Left lung (tissue), 10 donors: ENCODE data around the gene PLEKHG2. TPM values are rescaled to one million over a fixed set of nuclear protein-coding genes. Genes with fewer than 3 reads are reported as not detected.

Experiments
- ATAC-seq: fragments of 200-7000 bp; cut with Tn5 transposase; one replicate; pipeline ENCODE4 v1.9.1; 2020; ENCODE audit warnings: moderate library complexity
- DNase-seq, 4 donors: peaks; one replicate each; pipeline ENCODE4 v3.0.0-alpha.2; 2013 to 2020
- H3K27ac ChIP-seq, 2 donors: fragments of 200-600 bp; sonication (generic) in 1 of 2; one replicate each; pipeline versions ENCODE4 v1.5.0 to v1.8.0; 2020 to 2021
- H3K27me3 ChIP-seq, 2 donors: fragments of 200-600 bp; sonication (generic) in 1 of 2; one replicate each; pipeline versions ENCODE4 v1.5.0 to v1.8.0; 2020 to 2021
- H3K36me3 ChIP-seq, 2 donors: fragments of 200-600 bp; sonication (generic) in 1 of 2; one replicate each; pipeline versions ENCODE4 v1.5.0 to v1.8.0; 2020 to 2021
- H3K4me1 ChIP-seq, 2 donors: fragments of 200-600 bp; one replicate each; pipeline ENCODE4 v1.8.0; 2021
- H3K4me3 ChIP-seq, 2 donors: fragments of 200-600 bp; sonication (generic) in 1 of 2; one replicate each; pipeline versions ENCODE4 v1.5.0 to v1.8.0; 2020 to 2021; ENCODE audit warnings: mild to moderate bottlenecking in 1 of 2
- H3K9me3 ChIP-seq, 2 donors: fragments of 200-600 bp; sonication (generic) in 1 of 2; one replicate each; pipeline versions ENCODE4 v1.5.0 to v1.8.0; 2020 to 2021
- intact Hi-C, 2 donors: fragments of 100-400 bp; cut with DNase I; formaldehyde crosslinking; loops; one replicate each; pipeline versions ENCODE4 v1.11.2 to v1.14.2; 2022
- polyA plus RNA-seq, 6 donors: library from polyadenylated mRNA; unstranded; fragments of 120-200 nt; gene quantifications; one replicate each; pipeline ENCODE4 v1.2.1, GENCODE V29; 2013; ENCODE audit not compliant: insufficient read length in 6 of 6
- total RNA-seq, 2 donors: library from RNA; stranded (reverse); fragmentation: NEBNext Ultra II Directional; extraction: Animal tissue kit (Norgen Biotek cat#: 25700); gene quantifications; one replicate each; pipeline ENCODE4 v1.2.1, GENCODE V29; 2021
- TF ChIP-seq, protein P1 (sequence below), 2 donors: fragments of 200-600 bp; sonication (generic) in 1 of 2; IDR thresholded peaks; one replicate each; pipeline versions ENCODE4 v1.5.0 to v1.8.0; 2021; ENCODE audit warnings: antibody characterized with exemption in 2 of 2
- donor health status: DM: no; HTN: yes; CAD: no.
- donor health status: DM: no; HTN: no; CAD: no.

Gene PLEKHG2
- total and polyA plus RNA-seq, 8 donors, result 39.5 to 118 (median 91.3) TPM

DNA sequence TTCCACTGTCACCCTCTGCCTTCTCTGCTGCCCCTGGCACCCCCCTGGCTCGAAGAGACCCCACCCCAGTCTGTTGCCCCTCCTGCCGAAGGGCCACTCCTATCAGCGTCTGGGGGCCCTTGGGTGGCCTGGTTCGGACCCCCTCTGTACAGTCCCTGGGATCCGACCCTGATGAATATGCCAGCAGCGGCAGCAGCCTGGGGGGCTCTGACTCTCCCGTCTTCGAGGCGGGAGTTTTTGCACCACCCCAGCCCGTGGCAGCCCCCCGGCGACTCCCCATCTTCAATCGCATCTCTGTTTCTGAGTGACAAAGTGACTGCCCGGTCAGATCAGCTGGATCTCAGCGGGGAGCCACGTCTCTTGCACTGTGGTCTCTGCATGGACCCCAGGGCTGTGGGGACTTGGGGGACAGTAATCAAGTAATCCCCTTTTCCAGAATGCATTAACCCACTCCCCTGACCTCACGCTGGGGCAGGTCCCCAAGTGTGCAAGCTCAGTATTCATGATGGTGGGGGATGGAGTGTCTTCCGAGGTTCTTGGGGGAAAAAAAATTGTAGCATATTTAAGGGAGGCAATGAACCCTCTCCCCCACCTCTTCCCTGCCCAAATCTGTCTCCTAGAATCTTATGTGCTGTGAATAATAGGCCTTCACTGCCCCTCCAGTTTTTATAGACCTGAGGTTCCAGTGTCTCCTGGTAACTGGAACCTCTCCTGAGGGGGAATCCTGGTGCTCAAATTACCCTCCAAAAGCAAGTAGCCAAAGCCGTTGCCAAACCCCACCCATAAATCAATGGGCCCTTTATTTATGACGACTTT is 3.9 kb upstream of the PLEKHG2 start:
- H3K27me3 ChIP-seq, result peaks cover 0 to 11% of the 10 kb centered on the region in 2 donors
- peaks cover 9 to 21% of the 10 kb centered on the region in 2 donors for H3K36me3 ChIP-seq
- peak overlapping the region; percentile 99 to 100 for H3K4me3 ChIP-seq
- DNase-seq, result peak in 1 of 4 donors; percentile 52
- peak overlapping the region; percentile 98 to 100 for H3K27ac ChIP-seq
- TF ChIP-seq, protein P1, sequence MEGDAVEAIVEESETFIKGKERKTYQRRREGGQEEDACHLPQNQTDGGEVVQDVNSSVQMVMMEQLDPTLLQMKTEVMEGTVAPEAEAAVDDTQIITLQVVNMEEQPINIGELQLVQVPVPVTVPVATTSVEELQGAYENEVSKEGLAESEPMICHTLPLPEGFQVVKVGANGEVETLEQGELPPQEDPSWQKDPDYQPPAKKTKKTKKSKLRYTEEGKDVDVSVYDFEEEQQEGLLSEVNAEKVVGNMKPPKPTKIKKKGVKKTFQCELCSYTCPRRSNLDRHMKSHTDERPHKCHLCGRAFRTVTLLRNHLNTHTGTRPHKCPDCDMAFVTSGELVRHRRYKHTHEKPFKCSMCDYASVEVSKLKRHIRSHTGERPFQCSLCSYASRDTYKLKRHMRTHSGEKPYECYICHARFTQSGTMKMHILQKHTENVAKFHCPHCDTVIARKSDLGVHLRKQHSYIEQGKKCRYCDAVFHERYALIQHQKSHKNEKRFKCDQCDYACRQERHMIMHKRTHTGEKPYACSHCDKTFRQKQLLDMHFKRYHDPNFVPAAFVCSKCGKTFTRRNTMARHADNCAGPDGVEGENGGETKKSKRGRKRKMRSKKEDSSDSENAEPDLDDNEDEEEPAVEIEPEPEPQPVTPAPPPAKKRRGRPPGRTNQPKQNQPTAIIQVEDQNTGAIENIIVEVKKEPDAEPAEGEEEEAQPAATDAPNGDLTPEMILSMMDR (IDR thresholded peaks at IDR 0.05), result no peak
- peaks cover 11 to 60% of the 10 kb centered on the region in 2 donors for H3K4me1 ChIP-seq
- ATAC-seq, result no peak
- intact Hi-C loops, result no loop called here
- no peaks in the 10 kb centered on the region for H3K9me3 ChIP-seq

DNA sequence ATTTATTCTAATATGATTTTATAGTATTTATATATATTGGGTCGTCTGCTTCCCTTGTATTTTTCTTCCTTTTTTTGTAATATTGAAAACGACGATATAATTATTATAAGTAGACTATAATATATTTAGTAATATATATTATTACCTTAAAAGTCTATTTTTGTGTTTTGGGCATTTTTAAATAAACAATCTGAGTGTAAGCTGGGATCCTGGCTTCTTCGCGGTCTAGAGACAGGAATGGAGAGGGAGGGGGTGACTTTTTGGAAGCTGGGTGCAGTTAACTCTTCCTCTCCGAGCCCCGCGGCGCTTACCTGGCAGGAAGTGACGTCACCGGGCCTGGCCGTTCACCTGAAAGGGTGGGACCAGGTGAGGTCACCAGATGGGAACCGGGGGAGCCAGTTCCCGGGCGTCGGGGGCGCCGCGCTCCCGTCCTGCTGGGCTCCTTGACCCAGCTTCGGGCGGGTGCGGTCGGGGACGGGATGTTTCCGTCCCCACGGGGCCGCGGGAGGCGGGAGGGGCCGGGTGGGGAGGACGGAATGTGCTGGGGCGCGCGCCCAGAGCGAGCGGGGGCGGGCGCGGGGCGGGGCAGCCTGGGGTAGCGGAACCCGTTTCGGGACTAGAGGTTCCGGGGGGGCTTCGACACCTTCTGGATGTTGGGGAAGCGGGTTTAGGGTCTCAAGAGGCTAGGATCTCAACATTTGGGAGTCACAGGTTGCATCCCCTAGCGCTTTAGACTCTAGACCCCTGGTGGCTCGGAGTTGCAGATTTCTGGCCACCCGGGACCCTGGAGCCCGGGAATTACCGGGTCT is 3.1 kb upstream of the PLEKHG2 start:
- intact Hi-C loops, result no loop called here
- peak in 3 of 4 donors; percentile 91 to 98 (median 95) for DNase-seq
- Histone ChIP-seq H3K4me3 (peak overlapping the region; percentile 99 to 100), H3K9me3 (no peaks in the 10 kb centered on the region), H3K27me3 (peaks cover 0 to 12% of the 10 kb centered on the region in 2 donors), H3K4me1 (peaks cover 11 to 62% of the 10 kb centered on the region in 2 donors), H3K27ac (peak overlapping the region; percentile 98 to 100), H3K36me3 (peaks cover 9 to 21% of the 10 kb centered on the region in 2 donors)
- TF ChIP-seq, protein P1 (IDR thresholded peaks at IDR 0.05), result no peak
- peak; percentile 26 for ATAC-seq

DNA sequence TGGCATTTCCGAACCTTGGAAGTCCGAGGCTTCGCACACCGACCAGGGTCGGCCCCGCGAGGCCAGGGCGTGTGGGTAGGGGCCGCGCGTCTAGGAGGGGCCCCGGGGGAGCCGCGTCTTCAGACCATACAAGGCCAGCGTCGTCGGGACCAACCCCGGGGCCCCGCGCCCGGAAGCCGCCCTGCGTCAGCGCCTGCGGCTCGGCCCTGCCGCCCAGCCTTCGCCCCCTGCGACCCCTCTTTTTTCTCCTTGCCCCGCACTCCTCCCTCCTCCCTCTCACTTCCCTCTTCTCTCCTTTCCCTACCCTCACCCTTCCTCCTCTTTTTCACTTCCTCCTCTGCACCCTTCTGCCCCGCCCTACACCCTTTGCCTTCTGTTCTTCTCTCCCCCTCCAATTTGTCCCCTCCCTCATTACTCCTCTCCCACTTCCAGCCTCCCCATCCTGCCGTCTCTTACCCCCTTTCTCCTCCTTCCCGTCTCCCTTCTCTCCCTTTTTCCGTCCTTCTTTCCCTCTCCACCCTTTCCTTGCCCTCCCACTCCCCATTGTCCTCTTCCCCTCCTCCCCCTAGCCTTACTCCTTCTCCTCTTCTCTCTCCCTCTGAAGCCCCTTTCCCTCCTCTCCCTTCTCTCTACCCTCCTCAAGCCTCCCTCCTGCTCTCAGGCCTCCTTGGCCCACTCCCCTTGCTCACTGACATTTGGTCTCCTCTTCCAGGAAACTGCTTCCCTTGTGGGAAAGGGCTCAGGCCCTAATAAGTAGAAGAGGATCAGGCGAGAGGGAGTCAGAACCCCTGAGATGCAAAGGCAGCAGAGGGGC is 2.2 kb upstream of the PLEKHG2 start:
- H3K9me3 ChIP-seq, result no peaks in the 10 kb centered on the region
- peak; percentile 6 for ATAC-seq
- intact Hi-C loops, result no loop called here
- TF ChIP-seq, protein P1 (IDR thresholded peaks at IDR 0.05), result no peak
- H3K27me3 ChIP-seq, result peaks cover 0 to 12% of the 10 kb centered on the region in 2 donors
- H3K27ac ChIP-seq, result peak overlapping the region; percentile 98 to 100
- H3K4me3 ChIP-seq, result peak overlapping the region; percentile 99 to 100
- peaks cover 11 to 62% of the 10 kb centered on the region in 2 donors for H3K4me1 ChIP-seq
- peak in 3 of 4 donors; percentile 80 to 93 (median 84) for DNase-seq
- peaks cover 9 to 21% of the 10 kb centered on the region in 2 donors for H3K36me3 ChIP-seq

DNA sequence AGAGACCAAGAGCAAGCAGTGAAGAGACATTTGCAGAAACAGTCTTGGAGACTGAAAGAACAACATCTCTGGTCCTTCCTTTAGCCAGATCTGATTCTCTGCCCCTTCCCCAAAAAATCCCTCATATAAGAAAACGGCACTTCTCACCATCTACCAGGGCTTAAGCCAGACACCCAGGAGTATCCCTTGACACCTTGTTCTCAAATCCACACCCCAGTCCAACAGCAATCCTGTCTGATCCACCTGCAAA is 1.7 kb upstream of the PLEKHG2 start:
- DNase-seq (no peak), ATAC-seq (no peak)
- TF ChIP-seq, protein P1 (IDR thresholded peaks at IDR 0.05), result no peak
- H3K36me3 ChIP-seq, result peaks cover 9 to 21% of the 10 kb centered on the region in 2 donors
- peak overlapping the region; percentile 98 to 100 for H3K27ac ChIP-seq
- H3K27me3 ChIP-seq, result peaks cover 0 to 12% of the 10 kb centered on the region in 2 donors
- H3K9me3 ChIP-seq, result no peaks in the 10 kb centered on the region
- H3K4me1 ChIP-seq, result peaks cover 11 to 61% of the 10 kb centered on the region in 2 donors
- intact Hi-C loops, result no loop called here
- peak overlapping the region in 1 of 2 donors; percentile 100 for H3K4me3 ChIP-seq
